HEK293 (cell line): Measurements from ENCODE around the gene MPC2.

Experiments
- CTCF ChIA-PET: fragments of 350-600 bp; formaldehyde crosslinking; extraction: SDS; loops from one replicate; lab custom pipeline; 2021; ENCODE audit warnings: antibody characterized with exemption; lab: Yijun Ruan, JAX
- POLR2A ChIA-PET: fragments of 300-600 bp; formaldehyde crosslinking; extraction: SDS; loops from one replicate; lab custom pipeline; 2020; ENCODE audit warnings: antibody characterized with exemption, inconsistent platforms; lab: Yijun Ruan, JAX
- H3K27ac ChIP-seq: fragments of 200-500 bp; sonication (Bioruptor generic); 2 replicates; pipeline ENCODE4 v1.5.1; 2014; ENCODE audit warnings: low read depth, low read length, control low read depth, inconsistent platforms; ENCODE audit errors: extremely low read depth
- H3K36me3 ChIP-seq, 2 experiments: fragments of 200-500 bp in 1 of 2; sonication (Bioruptor generic) in 1 of 2; 1 replicate in 1 of 2; 2 replicates in 1 of 2; pipeline ENCODE4 v1.5.1; 2014 to 2017; ENCODE audit warnings: inconsistent platforms in 2 of 2, low read length in 2 of 2; ENCODE audit not compliant: control insufficient read depth in 2 of 2, insufficient read depth in 1 of 2
- H3K4me1 ChIP-seq: fragments of 200-500 bp; sonication (Bioruptor generic); 2 replicates; pipeline ENCODE4 v1.5.1; 2014; ENCODE audit warnings: mild to moderate bottlenecking, low read length, inconsistent platforms; ENCODE audit not compliant: control insufficient read depth, insufficient read depth
- H3K4me3 ChIP-seq: 2 replicates; pipeline ENCODE4 v1.5.1; 2011; ENCODE audit warnings: low read depth, mild to moderate bottlenecking, control low read depth, low read length, moderate library complexity
- H3K9me3 ChIP-seq: fragments of 200-500 bp; sonication (Bioruptor generic); 2 replicates; pipeline ENCODE4 v1.5.1; 2014; ENCODE audit warnings: low read depth, low read length, inconsistent platforms; ENCODE audit not compliant: control insufficient read depth, insufficient read depth
- AEBP2 ChIP-seq: fragments of 450-650 bp; formaldehyde crosslinking; IDR thresholded peaks from 2 replicates; pipeline ENCODE4 v1.5.1; 2016; ENCODE audit warnings: missing biosample characterization, missing genetic modification characterization, borderline replicate concordance
- MZF1 ChIP-seq: fragments of 450-650 bp; formaldehyde crosslinking; IDR thresholded peaks from 2 replicates; pipeline ENCODE4 v1.5.1; 2017; ENCODE audit warnings: missing biosample characterization, missing genetic modification characterization, borderline replicate concordance
- PRDM4 ChIP-seq: fragments of 450-650 bp; formaldehyde crosslinking; IDR thresholded peaks from 2 replicates; pipeline ENCODE4 v1.5.1; 2017; ENCODE audit warnings: missing biosample characterization, missing genetic modification characterization
- SCRT1 ChIP-seq: fragments of 450-650 bp; formaldehyde crosslinking; IDR thresholded peaks from 2 replicates; pipeline ENCODE4 v1.5.1; 2016; ENCODE audit warnings: missing biosample characterization, missing genetic modification characterization, borderline replicate concordance
- TSHZ1 ChIP-seq: fragments of 450-650 bp; formaldehyde crosslinking; IDR thresholded peaks from 2 replicates; pipeline ENCODE4 v1.5.1; 2016; ENCODE audit warnings: missing biosample characterization, missing genetic modification characterization, borderline replicate concordance
- ZFHX2 ChIP-seq: fragments of 450-650 bp; formaldehyde crosslinking; conservative IDR thresholded peaks from 2 replicates; pipeline ENCODE4 v1.5.1; 2016; ENCODE audit warnings: missing biosample characterization, missing genetic modification characterization
- ZNF175 ChIP-seq: fragments of 450-650 bp; formaldehyde crosslinking; IDR thresholded peaks from 2 replicates; pipeline ENCODE4 v1.5.1; 2016; ENCODE audit warnings: missing biosample characterization, missing genetic modification characterization
- ZNF280C ChIP-seq: fragments of 450-650 bp; formaldehyde crosslinking; IDR thresholded peaks from 2 replicates; pipeline ENCODE4 v1.5.1; 2016; ENCODE audit warnings: missing biosample characterization, missing genetic modification characterization
- ZNF529 ChIP-seq: fragments of 450-650 bp; formaldehyde crosslinking; IDR thresholded peaks from 2 replicates; pipeline ENCODE4 v1.5.1; 2017; ENCODE audit warnings: missing genetic modification characterization, missing biosample characterization; ENCODE audit not compliant: insufficient replicate concordance
- ZNF600 ChIP-seq: fragments of 450-650 bp; formaldehyde crosslinking; IDR thresholded peaks from 2 replicates; pipeline ENCODE4 v1.5.1; 2016; ENCODE audit warnings: missing biosample characterization, missing genetic modification characterization
- ZNF626 ChIP-seq: fragments of 450-650 bp; sonication (Bioruptor Pico); formaldehyde crosslinking; IDR thresholded peaks from 2 replicates; pipeline ENCODE4 v1.5.1; 2018; ENCODE audit warnings: missing biosample characterization, missing genetic modification characterization, inconsistent platforms
- ZNF629 ChIP-seq: fragments of 450-650 bp; formaldehyde crosslinking; IDR thresholded peaks from 2 replicates; pipeline ENCODE4 v1.5.1; 2017; ENCODE audit warnings: missing biosample characterization, missing genetic modification characterization
- ZSCAN18 ChIP-seq: fragments of 450-650 bp; formaldehyde crosslinking; IDR thresholded peaks from 2 replicates; pipeline ENCODE4 v1.5.1; 2016; ENCODE audit warnings: missing biosample characterization, missing genetic modification characterization
- ZSCAN4 ChIP-seq: fragments of 450-650 bp; formaldehyde crosslinking; IDR thresholded peaks from 2 replicates; pipeline ENCODE4 v1.5.1; 2017; ENCODE audit warnings: missing biosample characterization, missing genetic modification characterization

Gene MPC2

GRCh38 chr1:167898578-167899222, 38.2 kb downstream of the MPC2 start:
- ChIA-PET POLR2A (interaction anchor here (0.6 to 1.4 kb wide), 3 partner anchors 28 to 79 kb away, joined by 3 read pairs; no protein-coding TSS in a partner anchor), CTCF (no interaction called here)
- H3K4me1 ChIP-seq: no peaks in the 10 kb centered on the region
- H3K4me3 ChIP-seq: no peak overlapping the region
- peak; percentile 29; the same call in 1 of the 2 replicates for TF ChIP-seq ZFHX2 (tag by site-specific recombination)
- no peak for TF ChIP-seq TSHZ1 (tag by site-specific recombination)
- H3K36me3 ChIP-seq: no peaks in the 10 kb centered on the region
- H3K27ac ChIP-seq: no peak overlapping the region
- no peaks in the 10 kb centered on the region for H3K9me3 ChIP-seq

- Histone ChIP-seq H3K4me1 (no peaks in the 10 kb centered on the region), H3K36me3 (no peaks in the 10 kb centered on the region), H3K9me3 (no peaks in the 10 kb centered on the region), H3K27ac (no peak overlapping the region), H3K4me3 (no peak overlapping the region)
- no peak for TF ChIP-seq ZSCAN4 (tag by site-specific recombination)
- TF ChIP-seq ZNF280C (tag by site-specific recombination): no peak
- TF ChIP-seq AEBP2 (tag by site-specific recombination): no peak
- ChIA-PET POLR2A (interaction anchor here (1.2 kb wide), 1 partner anchor 10 kb away, joined by 4 read pairs; no protein-coding TSS in a partner anchor), CTCF (interaction anchor here (0.6 kb wide), 2 partner anchors 92 to 1222 kb away, joined by 3 read pairs; no protein-coding TSS in a partner anchor)
Observed at GRCh38 chr1:167893798-167894197, 43.1 kb downstream of the MPC2 start.

- Histone ChIP-seq H3K4me3 (no peak overlapping the region), H3K9me3 (no peaks in the 10 kb centered on the region), H3K36me3 (no peaks in the 10 kb centered on the region), H3K4me1 (no peaks in the 10 kb centered on the region), H3K27ac (no peak overlapping the region)
- POLR2A ChIA-PET: no interaction called here
- CTCF ChIA-PET: no interaction called here
- TF ChIP-seq MZF1: no peak
- TF ChIP-seq ZNF626 (tag by site-specific recombination): no peak
- no peak for TF ChIP-seq ZNF600 (tag by site-specific recombination)
- no peak for TF ChIP-seq ZNF175 (tag by site-specific recombination)
- TF ChIP-seq ZSCAN18: no peak
- TF ChIP-seq ZNF629: no peak
- TF ChIP-seq PRDM4: no peak
- TF ChIP-seq ZNF529 (tag by site-specific recombination): no peak
- no peak for TF ChIP-seq SCRT1 (tag by site-specific recombination)
Observed at GRCh38 chr1:167890400-167890799, 46.5 kb downstream of the MPC2 start.
